ENCODE data around the gene FHOD3. TPM values are rescaled to one million over a fixed set of nuclear protein-coding genes. Genes with fewer than 3 reads are reported as not detected.

The FHOD3 gene
- total and polyA plus RNA-seq, 9 of the 15 experiments (the other 6 are each of a cell fraction or from before 2014, with no cell fraction given), result 0.11 TPM; not detected in 8

DNA sequence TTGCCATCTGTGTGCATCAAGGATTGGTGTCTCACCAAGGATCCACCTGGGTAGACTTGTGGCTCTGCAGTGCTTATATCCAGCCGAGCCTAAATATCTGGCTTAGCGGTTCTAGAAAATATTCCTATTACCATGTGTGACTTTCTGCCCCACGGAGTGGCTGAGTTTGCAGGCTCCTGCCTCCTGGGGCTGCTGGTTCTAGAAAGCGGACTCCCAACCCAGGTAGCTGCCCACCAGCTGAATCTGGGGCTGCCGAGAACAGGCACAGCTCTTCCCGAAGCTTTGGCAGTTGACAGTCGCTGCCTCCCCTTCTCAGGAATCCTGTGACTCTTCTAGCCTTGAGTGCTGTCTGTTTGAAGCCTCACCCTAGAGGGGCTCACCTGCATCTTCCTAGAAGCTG lies 426.7 kb downstream of the FHOD3 start:
- intact Hi-C loops (cut with micrococcal nuclease) (no loop called here), in situ Hi-C loops (cut with MboI) (no loop called here)
- H3K27ac ChIP-seq (ENCODE audit: extremely low read depth, low read depth, low read length), result no peak overlapping the region
- no peak for ATAC-seq
- WGBS (ENCODE audit: insufficient coverage, low coverage, missing lambda C conversion rate), result 1% methylated on average over 7 of the region's 7 CpGs
- no peaks in the 10 kb centered on the region for H4K20me1 ChIP-seq (replicated peaks; ENCODE audit: control insufficient read depth, insufficient read depth, low read length)
- no peak for FAIRE-seq
- no peaks in the 10 kb centered on the region for H3K9me1 ChIP-seq (ENCODE audit: control insufficient read depth, insufficient read depth, low read length)
- DNase-seq (ENCODE audit: extremely low read depth in 1 of 4, low spot score in 3 of 4), result no peak
- H3K4me2 ChIP-seq (ENCODE audit: insufficient read depth, low read length), result no peak overlapping the region
- H3K9me3 ChIP-seq (replicated peaks; ENCODE audit: control insufficient read depth, insufficient read depth, low read depth, low read length), result no peaks in the 10 kb centered on the region
- H3K27me3 ChIP-seq (ENCODE audit: control insufficient read depth in 2 of 2, insufficient read depth in 2 of 2, low read length in 2 of 2), result peaks cover 14 to 16% of the 10 kb centered on the region in 2 experiments
- H3K79me2 ChIP-seq (ENCODE audit: control insufficient read depth, insufficient read depth, low read length), result no peaks in the 10 kb centered on the region
- BruUV-seq (replicated peaks), result no TSS peak
- ChIA-PET POLR2A (no interaction called here), CTCF (ENCODE audit: low intra/inter-chr PET ratio) (no interaction called here)
- TF ChIP-seq ZNF830 (CRISPR knock-in tag; IDR thresholded peaks at IDR 0.05), result no peak
- TF ChIP-seq, protein P1, sequence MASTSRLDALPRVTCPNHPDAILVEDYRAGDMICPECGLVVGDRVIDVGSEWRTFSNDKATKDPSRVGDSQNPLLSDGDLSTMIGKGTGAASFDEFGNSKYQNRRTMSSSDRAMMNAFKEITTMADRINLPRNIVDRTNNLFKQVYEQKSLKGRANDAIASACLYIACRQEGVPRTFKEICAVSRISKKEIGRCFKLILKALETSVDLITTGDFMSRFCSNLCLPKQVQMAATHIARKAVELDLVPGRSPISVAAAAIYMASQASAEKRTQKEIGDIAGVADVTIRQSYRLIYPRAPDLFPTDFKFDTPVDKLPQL (IDR thresholded peaks at IDR 0.05; ENCODE audit: extremely low read depth, insufficient read length), result no peak
- TF ChIP-seq CTBP1 (IDR thresholded peaks at IDR 0.05; ENCODE audit: borderline replicate concordance), result no peak
- no peak for TF ChIP-seq ZC3H11A (IDR thresholded peaks at IDR 0.05; ENCODE audit: low read depth, low read length)
- TF ChIP-seq GTF2F1 (IDR thresholded peaks at IDR 0.05; ENCODE audit: low read depth, low read length), result no peak
- TF ChIP-seq, protein P2, sequence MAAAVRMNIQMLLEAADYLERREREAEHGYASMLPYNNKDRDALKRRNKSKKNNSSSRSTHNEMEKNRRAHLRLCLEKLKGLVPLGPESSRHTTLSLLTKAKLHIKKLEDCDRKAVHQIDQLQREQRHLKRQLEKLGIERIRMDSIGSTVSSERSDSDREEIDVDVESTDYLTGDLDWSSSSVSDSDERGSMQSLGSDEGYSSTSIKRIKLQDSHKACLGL (CRISPR knock-in tag; IDR thresholded peaks at IDR 0.05; ENCODE audit: borderline replicate concordance, poor library complexity, severe bottlenecking), result no peak
- no peak for TF ChIP-seq ZNF668 (CRISPR knock-in tag; IDR thresholded peaks at IDR 0.05)
- no peak for TF ChIP-seq ZBTB17 (CRISPR knock-in tag; IDR thresholded peaks at IDR 0.05)
- TF ChIP-seq SNIP1 (IDR thresholded peaks at IDR 0.05; ENCODE audit: low read depth), result no peak
- TF ChIP-seq, protein P3, sequence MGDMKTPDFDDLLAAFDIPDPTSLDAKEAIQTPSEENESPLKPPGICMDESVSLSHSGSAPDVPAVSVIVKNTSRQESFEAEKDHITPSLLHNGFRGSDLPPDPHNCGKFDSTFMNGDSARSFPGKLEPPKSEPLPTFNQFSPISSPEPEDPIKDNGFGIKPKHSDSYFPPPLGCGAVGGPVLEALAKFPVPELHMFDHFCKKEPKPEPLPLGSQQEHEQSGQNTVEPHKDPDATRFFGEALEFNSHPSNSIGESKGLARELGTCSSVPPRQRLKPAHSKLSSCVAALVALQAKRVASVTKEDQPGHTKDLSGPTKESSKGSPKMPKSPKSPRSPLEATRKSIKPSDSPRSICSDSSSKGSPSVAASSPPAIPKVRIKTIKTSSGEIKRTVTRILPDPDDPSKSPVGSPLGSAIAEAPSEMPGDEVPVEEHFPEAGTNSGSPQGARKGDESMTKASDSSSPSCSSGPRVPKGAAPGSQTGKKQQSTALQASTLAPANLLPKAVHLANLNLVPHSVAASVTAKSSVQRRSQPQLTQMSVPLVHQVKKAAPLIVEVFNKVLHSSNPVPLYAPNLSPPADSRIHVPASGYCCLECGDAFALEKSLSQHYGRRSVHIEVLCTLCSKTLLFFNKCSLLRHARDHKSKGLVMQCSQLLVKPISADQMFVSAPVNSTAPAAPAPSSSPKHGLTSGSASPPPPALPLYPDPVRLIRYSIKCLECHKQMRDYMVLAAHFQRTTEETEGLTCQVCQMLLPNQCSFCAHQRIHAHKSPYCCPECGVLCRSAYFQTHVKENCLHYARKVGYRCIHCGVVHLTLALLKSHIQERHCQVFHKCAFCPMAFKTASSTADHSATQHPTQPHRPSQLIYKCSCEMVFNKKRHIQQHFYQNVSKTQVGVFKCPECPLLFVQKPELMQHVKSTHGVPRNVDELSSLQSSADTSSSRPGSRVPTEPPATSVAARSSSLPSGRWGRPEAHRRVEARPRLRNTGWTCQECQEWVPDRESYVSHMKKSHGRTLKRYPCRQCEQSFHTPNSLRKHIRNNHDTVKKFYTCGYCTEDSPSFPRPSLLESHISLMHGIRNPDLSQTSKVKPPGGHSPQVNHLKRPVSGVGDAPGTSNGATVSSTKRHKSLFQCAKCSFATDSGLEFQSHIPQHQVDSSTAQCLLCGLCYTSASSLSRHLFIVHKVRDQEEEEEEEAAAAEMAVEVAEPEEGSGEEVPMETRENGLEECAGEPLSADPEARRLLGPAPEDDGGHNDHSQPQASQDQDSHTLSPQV (IDR thresholded peaks at IDR 0.05), result no peak
- TF ChIP-seq ZNF551 (CRISPR knock-in tag; IDR thresholded peaks at IDR 0.05), result no peak
- TF ChIP-seq ZNF79 (CRISPR knock-in tag; IDR thresholded peaks at IDR 0.05; ENCODE audit: low read depth), result no peak
- TF ChIP-seq, protein P4, sequence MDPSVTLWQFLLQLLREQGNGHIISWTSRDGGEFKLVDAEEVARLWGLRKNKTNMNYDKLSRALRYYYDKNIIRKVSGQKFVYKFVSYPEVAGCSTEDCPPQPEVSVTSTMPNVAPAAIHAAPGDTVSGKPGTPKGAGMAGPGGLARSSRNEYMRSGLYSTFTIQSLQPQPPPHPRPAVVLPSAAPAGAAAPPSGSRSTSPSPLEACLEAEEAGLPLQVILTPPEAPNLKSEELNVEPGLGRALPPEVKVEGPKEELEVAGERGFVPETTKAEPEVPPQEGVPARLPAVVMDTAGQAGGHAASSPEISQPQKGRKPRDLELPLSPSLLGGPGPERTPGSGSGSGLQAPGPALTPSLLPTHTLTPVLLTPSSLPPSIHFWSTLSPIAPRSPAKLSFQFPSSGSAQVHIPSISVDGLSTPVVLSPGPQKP (CRISPR knock-in tag; IDR thresholded peaks at IDR 0.05), result no peak
- TF ChIP-seq BACH1 (tag; IDR thresholded peaks at IDR 0.05), result no peak
- TF ChIP-seq XRCC4 (IDR thresholded peaks at IDR 0.05; ENCODE audit: extremely low read depth, insufficient read depth, insufficient read length), result no peak
- no peak for TF ChIP-seq TEAD1 (CRISPR knock-in tag; IDR thresholded peaks at IDR 0.05)
- no peak for TF ChIP-seq SIRT6 (IDR thresholded peaks at IDR 0.05; ENCODE audit: low read depth, low read length)
- TF ChIP-seq ZBTB7A (IDR thresholded peaks at IDR 0.05; ENCODE audit: borderline replicate concordance, control insufficient read depth, low read depth, low read length), result no peak
- TF ChIP-seq ZNF3 (CRISPR knock-in tag; IDR thresholded peaks at IDR 0.05), result no peak
- no peak overlapping the region for H3K9ac ChIP-seq (ENCODE audit: insufficient read depth in 1 of 2, low read depth in 2 of 2, low read length in 2 of 2)
- no peak overlapping the region for H2AFZ ChIP-seq (ENCODE audit: low read depth, low read length)
- H3K36me3 ChIP-seq (ENCODE audit: control insufficient read depth, insufficient read depth, low read length), result no peaks in the 10 kb centered on the region
- no peaks in the 10 kb centered on the region; a peak in 1 of 5 replicates for H3K4me1 ChIP-seq (replicated peaks in 1 of 2; ENCODE audit: control insufficient read depth in 2 of 2, insufficient read depth in 2 of 2, low read length in 2 of 2)
- no peak overlapping the region for H3K4me3 ChIP-seq

Data from K562 (cell line).